Measurements from ENCODE around the gene B2M. TPM values are rescaled to one million over a fixed set of nuclear protein-coding genes. Genes with fewer than 3 reads are reported as not detected.

Gene B2M
- total and polyA plus RNA-seq, 2 of the 8 experiments (the other 6 are each of a cell fraction or from before 2014, with no cell fraction given), result 78.9 to 907 TPM

GRCh38 chr15:44663410-44664308, 47.7 kb upstream of the B2M start, which contains the start of gene SPG11 (continued):
- TF ChIP-seq EZH2 (IDR thresholded peaks at IDR 0.05; ENCODE audit: low read depth, low read length, severe bottlenecking) (no peak), EGR1 (IDR thresholded peaks at IDR 0.05; ENCODE audit: borderline replicate concordance, low read depth, low read length) (0 out of 2 replicates have a peak, but pooled peaks have one; percentile 4), ASH2L (IDR thresholded peaks at IDR 0.05; ENCODE audit: low read length) (peak; percentile 95), SP4 (IDR thresholded peaks at IDR 0.05; ENCODE audit: low read length) (peak; percentile 74), GABPA (IDR thresholded peaks at IDR 0.05; ENCODE audit: borderline replicate concordance, insufficient read depth, low read length) (peak; percentile 88), NANOG (IDR thresholded peaks at IDR 0.05; ENCODE audit: insufficient read depth, low read depth, low read length, poor library complexity, severe bottlenecking) (peak; percentile 6), FOSL1 (IDR thresholded peaks at IDR 0.05; ENCODE audit: insufficient read depth, low read depth, low read length) (no peak), KDM1A (IDR thresholded peaks at IDR 0.05; ENCODE audit: borderline replicate concordance, low read length) (no peak), HDAC6 (IDR thresholded peaks at IDR 0.05; ENCODE audit: low read depth, low read length) (no peak), SIN3A (conservative IDR thresholded peaks at IDR 0.05 in 1 of 2, IDR thresholded peaks at IDR 0.05 in 1 of 2; ENCODE audit: low read depth in 1 of 2, low read length in 2 of 2) (no peak), YY1 (IDR thresholded peaks at IDR 0.05; ENCODE audit: low read depth, low read length) (peak; percentile 97), JUND (IDR thresholded peaks at IDR 0.05; ENCODE audit: low read length) (no peak; the same call in 1 of the 2 replicates), POLR2AphosphoS5 (IDR thresholded peaks at IDR 0.05; ENCODE audit: low read depth, low read length) (peak; percentile 90), SIRT6 (IDR thresholded peaks at IDR 0.05; ENCODE audit: low read length) (no peak), JUN (IDR thresholded peaks at IDR 0.05; ENCODE audit: low read depth, low read length) (no peak), SRF (IDR thresholded peaks at IDR 0.05; ENCODE audit: low read depth, low read length) (no peak), ATF3 (IDR thresholded peaks at IDR 0.05; ENCODE audit: insufficient read depth, low read depth, low read length) (peak; percentile 69), TBP (IDR thresholded peaks at IDR 0.05; ENCODE audit: low read depth, low read length) (peak; percentile 81), CEBPB (IDR thresholded peaks at IDR 0.05; ENCODE audit: low read depth, low read length) (no peak), RNF2 (IDR thresholded peaks at IDR 0.05; ENCODE audit: borderline replicate concordance, low read depth, low read length, missing control alignments, poor library complexity, severe bottlenecking) (no peak), SAP30 (IDR thresholded peaks at IDR 0.05; ENCODE audit: insufficient read depth, insufficient replicate concordance, low read length) (no peak), ZNF274 (IDR thresholded peaks at IDR 0.05; ENCODE audit: borderline replicate concordance, extremely low read depth, low read length) (no peak), RXRA (IDR thresholded peaks at IDR 0.05; ENCODE audit: insufficient read depth, low read depth, low read length) (no peak)

Data from H1 (cell line).